K562 (cell line): ENCODE measurements around the gene NYNRIN. TPM values are rescaled to one million over a fixed set of nuclear protein-coding genes. Genes with fewer than 3 reads are reported as not detected.

ENCODE experiments used
- CREB3L1 ChIP-seq: fragments of 450-650 bp; IDR thresholded peaks from 2 replicates; pipeline ENCODE4 v1.6.1; 2014; ENCODE audit warnings: low read depth, mild to moderate bottlenecking, moderate library complexity, borderline replicate concordance
- FOXK1 ChIP-seq: sonication (generic); formaldehyde crosslinking; IDR thresholded peaks from 2 replicates; pipeline ENCODE4 v1.8.0; 2022; ENCODE audit warnings: missing genetic modification reagents, mild to moderate bottlenecking, borderline replicate concordance
- MED1 ChIP-seq: sonication (generic); formaldehyde crosslinking; IDR thresholded peaks from 2 replicates; pipeline ENCODE4 v1.8.1; 2023; ENCODE audit warnings: missing genetic modification reagents, borderline replicate concordance
- MIER1 ChIP-seq: fragments of 450-650 bp; IDR thresholded peaks from 2 replicates; pipeline ENCODE4 v1.6.1; 2016; ENCODE audit warnings: antibody characterized with exemption, mild to moderate bottlenecking, low read depth
- RB1 ChIP-seq: fragments of 450-650 bp; IDR thresholded peaks from 2 replicates; pipeline ENCODE4 v1.6.1; 2017; ENCODE audit warnings: low read depth, mild to moderate bottlenecking
- RBFOX2 ChIP-seq: fragments of 200-400 bp; formaldehyde crosslinking; IDR thresholded peaks from 2 replicates; pipeline ENCODE4 v1.6.1; 2017; ENCODE audit warnings: low read depth, mild to moderate bottlenecking, low read length, moderate library complexity
- RFX5 ChIP-seq: IDR thresholded peaks from 2 replicates; pipeline ENCODE4 v1.6.1; 2011; ENCODE audit warnings: low read depth, mild to moderate bottlenecking, improper control_type of control experiment, low read length
- SMARCA5 ChIP-seq: fragments of 450-650 bp; IDR thresholded peaks from 2 replicates; pipeline ENCODE4 v1.6.1; 2016
- SRSF9 ChIP-seq: fragments of 200-400 bp; formaldehyde crosslinking; IDR thresholded peaks from 2 replicates; pipeline ENCODE4 v1.6.1; 2017; ENCODE audit warnings: low read depth, low read length, borderline replicate concordance
- YY1 ChIP-seq, 3 experiments: IDR thresholded peaks; 2 replicates each; pipeline ENCODE4 v1.6.1; 2011; ENCODE audit warnings: low read length in 2 of 3, mild to moderate bottlenecking in 2 of 3, moderate library complexity in 2 of 3, borderline replicate concordance in 1 of 3, control low read depth in 1 of 3, low read depth in 1 of 3; ENCODE audit not compliant: insufficient read depth in 3 of 3, insufficient replicate concordance in 2 of 3, control insufficient read depth in 1 of 3, insufficient read length in 1 of 3; ENCODE audit errors: extremely low read depth in 1 of 3
- ZNF280A ChIP-seq: fragments of 450-650 bp; IDR thresholded peaks from 2 replicates; pipeline ENCODE4 v1.6.1; 2018; ENCODE audit warnings: mild to moderate bottlenecking, low read depth; ENCODE audit not compliant: partially characterized antibody
- ZNF764 ChIP-seq: fragments of 250-450 bp; sonication (Bioruptor Pico); IDR thresholded peaks from 2 replicates; pipeline ENCODE4 v1.4.0; 2020; ENCODE audit warnings: low read depth, mild to moderate bottlenecking, moderate library complexity
- polyA plus RNA-seq, 8 experiments: library from polyadenylated mRNA; depleted of rRNA in 4 of 8; stranded (reverse) in 5 of 8; unstranded in 3 of 8; fragments of >200 nt; fragmentation: Nextera tagmentation in 2 of 8; fragmentation: Illumina TruSeq in 1 of 8; extraction: Ambion mirVana in 2 of 8; extraction: Trizol in 1 of 8; gene quantifications; 2 replicates each; pipeline versions ENCODE4 v1.2.1 to v1.2.3, GENCODE V29; 2011 to 2014; ENCODE audit warnings: inconsistent platforms in 1 of 8, missing spikeins in 1 of 8
- total RNA-seq, 7 experiments: library from RNA; depleted of rRNA in 6 of 7; stranded (reverse); fragments of >200 nt in 6 of 7; fragmentation: Illumina TruSeq in 2 of 7; extraction: Trizol in 2 of 7; gene quantifications; 2 replicates each; pipeline versions ENCODE4 v1.2.1 to v1.2.3, GENCODE V29; 2011 to 2021; ENCODE audit warnings: low replicate concordance in 1 of 7
- TF ChIP-seq, protein P1 (sequence below), 2 experiments: IDR thresholded peaks; 2 replicates each; pipeline ENCODE4 v1.6.1; 2011; ENCODE audit warnings: borderline replicate concordance in 1 of 2, control low read depth in 1 of 2, low read depth in 1 of 2, low read length in 1 of 2, mild to moderate bottlenecking in 1 of 2, mixed read lengths in 1 of 2, moderate library complexity in 1 of 2; ENCODE audit not compliant: insufficient read depth in 1 of 2, insufficient read length in 1 of 2, poor library complexity in 1 of 2, severe bottlenecking in 1 of 2; ENCODE audit errors: extremely low read depth in 1 of 2

NYNRIN gene
- total and polyA plus RNA-seq, 9 of the 15 experiments (the other 6 are each of a cell fraction or from before 2014, with no cell fraction given): 0.04 to 1.2 (median 0.28) TPM

- TF ChIP-seq, protein P1, sequence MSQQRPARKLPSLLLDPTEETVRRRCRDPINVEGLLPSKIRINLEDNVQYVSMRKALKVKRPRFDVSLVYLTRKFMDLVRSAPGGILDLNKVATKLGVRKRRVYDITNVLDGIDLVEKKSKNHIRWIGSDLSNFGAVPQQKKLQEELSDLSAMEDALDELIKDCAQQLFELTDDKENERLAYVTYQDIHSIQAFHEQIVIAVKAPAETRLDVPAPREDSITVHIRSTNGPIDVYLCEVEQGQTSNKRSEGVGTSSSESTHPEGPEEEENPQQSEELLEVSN (IDR thresholded peaks at IDR 0.05; ENCODE audit: borderline replicate concordance in 1 of 2, extremely low read depth in 1 of 2, insufficient read depth in 1 of 2, insufficient read length in 1 of 2, low read depth in 1 of 2, low read length in 1 of 2, poor library complexity in 1 of 2, severe bottlenecking in 1 of 2): peak in 1 of 2 experiments; percentile 48
- no peak for TF ChIP-seq FOXK1 (CRISPR knock-in tag)
- TF ChIP-seq YY1 (IDR thresholded peaks at IDR 0.05; ENCODE audit: borderline replicate concordance in 1 of 3, control insufficient read depth in 1 of 3, extremely low read depth in 1 of 3, insufficient read depth in 3 of 3, insufficient read length in 1 of 3, insufficient replicate concordance in 2 of 3, low read depth in 1 of 3, low read length in 2 of 3): peak in 1 of 3 experiments; percentile 23
- no peak for TF ChIP-seq ZNF280A
- TF ChIP-seq SMARCA5: no peak
- TF ChIP-seq ZNF764 (CRISPR knock-in tag): no peak
- no peak for TF ChIP-seq CREB3L1
- TF ChIP-seq RB1: peak; percentile 57; the same call in 1 of the 2 replicates
- TF ChIP-seq RFX5: no peak
- no peak for TF ChIP-seq SRSF9
- no peak for TF ChIP-seq MIER1
- no peak for TF ChIP-seq MED1
- TF ChIP-seq RBFOX2: peak; percentile 35; the same call in 1 of the 2 replicates
- TF ChIP-seq, all 486 proteins: peak for 18
Observed at GRCh38 chr14:24368562-24369252, 30.1 kb upstream of the NYNRIN start (continued).
